Neural progenitor cell (in vitro differentiated cells): ENCODE data around the gene OGFOD3.

Experiments used
- CTCF ChIP-seq: fragments of 200-600 bp; sonication (generic); IDR thresholded peaks from 2 replicates; pipeline ENCODE4 v1.5.1; 2017; ENCODE audit warnings: antibody characterized with exemption, mild to moderate bottlenecking
- EZH2 ChIP-seq: fragments of 200-600 bp; sonication (generic); IDR thresholded peaks from 2 replicates; pipeline ENCODE4 v1.6.1; 2017; ENCODE audit warnings: antibody characterized with exemption, mild to moderate bottlenecking, moderate library complexity
- EZH2phosphoT487 ChIP-seq: fragments of 200-600 bp; sonication (generic); IDR thresholded peaks from 2 replicates; pipeline ENCODE4 v1.6.1; 2017; ENCODE audit warnings: antibody characterized with exemption

GRCh38 chr17:82383411-82383810 is 35.0 kb downstream of the OGFOD3 start:
- TF ChIP-seq CTCF (no peak), EZH2 (no peak), EZH2phosphoT487 (no peak)
